Peyer's patch (tissue), 4 donors: Measurements from ENCODE around the gene RALGPS1. TPM values are rescaled to one million over a fixed set of nuclear protein-coding genes. Genes with fewer than 3 reads are reported as not detected.

Source experiments
- DNase-seq, 3 donors: peaks; one replicate each; pipeline ENCODE4 v3.0.0-alpha.2; 2017 to 2019
- H3K27ac ChIP-seq, 4 donors: fragments of 200-600 bp; sonication (generic); one replicate each; pipeline ENCODE4 v1.5.1; 2016 to 2019
- H3K27me3 ChIP-seq, 2 donors: fragments of 200-600 bp; sonication (generic); one replicate each; pipeline ENCODE4 v1.5.1; 2019
- H3K36me3 ChIP-seq, 3 donors: fragments of 200-600 bp; sonication (generic); one replicate each; pipeline ENCODE4 v1.5.1; 2016 to 2019
- H3K4me1 ChIP-seq, 4 donors: fragments of 200-600 bp; sonication (generic); one replicate each; pipeline ENCODE4 v1.5.1; 2016 to 2019
- H3K4me3 ChIP-seq, 4 donors: fragments of 200-600 bp; sonication (generic); 1 replicate in 3 of 4; 2 replicates in 1 of 4; pipeline ENCODE4 v1.5.1; 2016 to 2019; ENCODE audit warnings: mild to moderate bottlenecking in 1 of 4
- H3K9me3 ChIP-seq, 4 donors: fragments of 200-600 bp; sonication (generic); one replicate each; pipeline ENCODE4 v1.5.1; 2016 to 2019; ENCODE audit warnings: mild to moderate bottlenecking in 1 of 4
- POLR2A ChIP-seq, 2 donors: fragments of 450-650 bp; IDR thresholded peaks; one replicate each; pipeline ENCODE4 v1.5.1; 2017; ENCODE audit warnings: antibody characterized with exemption in 2 of 2, mild to moderate bottlenecking in 2 of 2, moderate library complexity in 2 of 2
- total RNA-seq, 4 donors: library from RNA; depleted of rRNA; stranded (reverse); fragments of >200 nt; gene quantifications; one replicate each; pipeline ENCODE4 v1.1.0, GENCODE V29; 2016
- TF ChIP-seq, protein P1 (sequence below), 6 experiments: fragments of 450-650 bp in 4 of 6; fragments of 200-600 bp in 2 of 6; sonication (generic) in 1 of 6; IDR thresholded peaks; one replicate each; pipeline ENCODE4 v1.5.1; 2017 to 2019; ENCODE audit warnings: antibody characterized with exemption in 6 of 6, mild to moderate bottlenecking in 3 of 6, moderate library complexity in 1 of 6

RALGPS1 gene
- total RNA-seq, 4 donors from 2014 or later, result 38.8 to 158 (median 141) TPM

DNA sequence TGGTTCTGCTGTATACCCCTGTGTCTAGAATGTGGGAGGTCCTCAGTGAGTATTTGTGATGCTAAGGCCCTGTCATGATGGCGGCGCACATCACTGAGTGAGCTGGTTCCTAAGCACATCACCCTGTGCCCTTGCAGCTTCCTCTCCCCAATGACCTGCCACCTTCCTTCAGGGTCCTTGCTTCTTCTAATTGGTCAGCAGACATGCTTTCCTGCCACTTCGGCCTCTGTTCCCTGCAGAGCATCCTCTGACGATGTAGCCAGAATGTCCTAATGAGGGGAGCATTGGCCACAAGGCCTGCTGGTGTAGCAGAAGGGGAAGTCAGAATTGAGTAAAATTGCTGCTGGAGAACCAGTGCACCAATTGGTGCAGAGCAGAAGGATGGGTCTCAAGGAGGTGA is 238.9 kb downstream of the RALGPS1 start:
- no peaks in the 10 kb centered on the region for H3K9me3 ChIP-seq
- no peaks in the 10 kb centered on the region for H3K27me3 ChIP-seq
- H3K27ac ChIP-seq, result peak overlapping the region in 1 of 4 donors; percentile 63
- DNase-seq, result peak in 1 of 3 donors; percentile 34
- H3K36me3 ChIP-seq, result no peaks in the 10 kb centered on the region
- TF ChIP-seq, protein P1, sequence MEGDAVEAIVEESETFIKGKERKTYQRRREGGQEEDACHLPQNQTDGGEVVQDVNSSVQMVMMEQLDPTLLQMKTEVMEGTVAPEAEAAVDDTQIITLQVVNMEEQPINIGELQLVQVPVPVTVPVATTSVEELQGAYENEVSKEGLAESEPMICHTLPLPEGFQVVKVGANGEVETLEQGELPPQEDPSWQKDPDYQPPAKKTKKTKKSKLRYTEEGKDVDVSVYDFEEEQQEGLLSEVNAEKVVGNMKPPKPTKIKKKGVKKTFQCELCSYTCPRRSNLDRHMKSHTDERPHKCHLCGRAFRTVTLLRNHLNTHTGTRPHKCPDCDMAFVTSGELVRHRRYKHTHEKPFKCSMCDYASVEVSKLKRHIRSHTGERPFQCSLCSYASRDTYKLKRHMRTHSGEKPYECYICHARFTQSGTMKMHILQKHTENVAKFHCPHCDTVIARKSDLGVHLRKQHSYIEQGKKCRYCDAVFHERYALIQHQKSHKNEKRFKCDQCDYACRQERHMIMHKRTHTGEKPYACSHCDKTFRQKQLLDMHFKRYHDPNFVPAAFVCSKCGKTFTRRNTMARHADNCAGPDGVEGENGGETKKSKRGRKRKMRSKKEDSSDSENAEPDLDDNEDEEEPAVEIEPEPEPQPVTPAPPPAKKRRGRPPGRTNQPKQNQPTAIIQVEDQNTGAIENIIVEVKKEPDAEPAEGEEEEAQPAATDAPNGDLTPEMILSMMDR (IDR thresholded peaks at IDR 0.05), result no peak
- no peak for TF ChIP-seq POLR2A (IDR thresholded peaks at IDR 0.05)
- peaks cover 0 to 19% (median 7%) of the 10 kb centered on the region in 4 donors for H3K4me1 ChIP-seq
- no peak overlapping the region for H3K4me3 ChIP-seq

DNA sequence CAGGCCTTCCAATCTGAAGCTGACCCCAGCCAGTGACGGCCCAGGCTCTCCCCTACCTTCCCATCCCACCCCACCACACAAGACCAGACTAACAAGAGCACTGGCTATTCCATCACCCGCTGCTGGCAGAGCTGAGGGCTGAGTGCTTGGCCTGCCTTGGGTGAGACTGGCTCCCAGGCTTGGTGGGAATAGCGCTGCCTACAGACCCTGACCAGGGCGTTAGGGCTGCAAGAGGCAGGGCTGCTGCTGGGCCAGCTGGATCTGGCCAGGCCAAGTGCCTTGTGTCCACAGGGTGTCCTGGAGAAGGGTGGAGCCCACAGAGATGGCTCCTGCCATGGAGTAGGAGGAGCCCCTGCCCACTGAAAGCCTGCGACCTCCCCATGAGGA is 239.4 kb downstream of the RALGPS1 start:
- Histone ChIP-seq H3K27ac (peak overlapping the region in 3 of 4 donors; percentile 37 to 68 (median 63)), H3K4me3 (no peak overlapping the region), H3K4me1 (peaks cover 0 to 22% (median 7%) of the 10 kb centered on the region in 4 donors), H3K36me3 (no peaks in the 10 kb centered on the region), H3K9me3 (no peaks in the 10 kb centered on the region), H3K27me3 (no peaks in the 10 kb centered on the region)
- DNase-seq, result peak in 2 of 3 donors; percentile 42 to 48
- no peak for TF ChIP-seq POLR2A (IDR thresholded peaks at IDR 0.05)
- TF ChIP-seq, protein P1 (IDR thresholded peaks at IDR 0.05), result no peak

DNA sequence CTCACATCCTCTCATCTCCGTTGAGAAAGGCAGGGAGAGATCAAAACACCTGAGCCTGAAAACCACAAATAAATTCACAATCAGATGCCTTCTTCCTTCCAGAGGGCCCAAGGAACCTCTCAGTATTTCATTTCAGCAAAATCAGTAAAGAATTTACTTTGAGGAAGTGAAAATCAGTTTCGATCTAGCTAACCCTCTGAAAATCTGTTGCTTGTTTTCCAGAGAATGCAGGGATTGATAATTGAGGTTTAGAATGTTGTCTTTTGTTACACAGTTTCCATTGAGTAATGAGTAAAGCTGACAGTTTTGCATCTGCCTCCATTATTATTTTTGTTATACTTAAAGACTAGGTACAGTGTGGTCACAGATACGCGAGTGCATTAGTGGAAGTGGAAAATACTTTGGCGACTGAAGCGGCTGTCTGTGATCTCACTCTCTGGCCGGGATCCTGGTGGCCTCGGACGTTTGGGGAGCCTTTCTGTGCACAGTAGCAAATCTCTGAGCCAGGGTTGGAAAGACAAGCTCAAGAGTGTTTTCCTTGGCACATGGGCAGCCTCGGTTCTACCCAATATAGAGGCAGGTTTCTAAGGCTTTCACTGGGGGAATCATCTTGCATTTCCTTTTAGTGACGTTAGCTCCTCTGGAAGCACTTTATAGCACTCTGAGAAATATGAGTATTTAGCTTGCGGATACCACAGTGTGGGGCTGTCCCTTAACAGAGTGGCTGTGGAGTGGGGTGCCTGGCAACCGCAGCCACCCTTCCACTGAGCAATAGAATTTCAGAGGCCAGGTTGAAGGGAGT is 240.0 kb downstream of the RALGPS1 start:
- peaks cover 0 to 25% (median 7%) of the 10 kb centered on the region in 4 donors for H3K4me1 ChIP-seq
- H3K36me3 ChIP-seq, result no peaks in the 10 kb centered on the region
- H3K27ac ChIP-seq, result peak overlapping the region in 3 of 4 donors; percentile 37 to 68 (median 63)
- H3K27me3 ChIP-seq, result no peaks in the 10 kb centered on the region
- TF ChIP-seq POLR2A (IDR thresholded peaks at IDR 0.05), result no peak
- TF ChIP-seq, protein P1 (IDR thresholded peaks at IDR 0.05), result no peak
- DNase-seq, result peak in 2 of 3 donors; percentile 40 to 52
- H3K9me3 ChIP-seq, result no peaks in the 10 kb centered on the region
- H3K4me3 ChIP-seq, result peak overlapping the region in 1 of 4 donors; percentile 7

DNA sequence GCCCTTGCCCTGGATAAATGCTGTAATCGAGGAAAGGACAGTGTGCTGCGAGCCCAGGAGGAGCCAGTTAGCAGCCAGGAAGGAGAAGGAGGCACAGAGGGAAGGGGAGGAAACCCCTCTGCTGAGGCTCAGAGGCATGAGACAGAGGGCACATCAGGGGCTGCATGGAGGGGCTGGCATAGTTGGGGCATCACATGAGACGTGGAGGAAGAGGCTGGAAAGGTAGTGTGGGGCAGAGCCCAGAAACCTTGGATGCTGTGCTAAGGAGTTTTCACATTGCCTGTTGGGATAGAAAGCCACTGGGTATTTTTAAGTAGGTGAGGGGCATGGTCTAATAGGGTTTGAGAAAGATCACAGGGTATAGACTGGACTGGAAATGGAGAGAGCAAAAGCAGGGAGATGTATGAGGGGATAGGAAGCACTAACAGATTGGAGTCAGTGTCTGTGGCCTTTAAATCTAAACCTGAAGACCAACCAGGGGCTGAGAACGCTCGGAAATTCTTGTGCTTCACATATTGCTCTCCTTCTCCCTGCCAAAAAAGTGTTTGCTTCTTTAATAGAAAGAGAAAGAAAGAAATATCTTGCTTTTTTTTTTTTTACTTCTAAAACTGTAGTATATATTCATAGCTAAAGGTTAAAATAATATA is 240.9 kb downstream of the RALGPS1 start:
- Histone ChIP-seq H3K27ac (peak overlapping the region in 3 of 4 donors; percentile 37 to 68 (median 63)), H3K36me3 (no peaks in the 10 kb centered on the region), H3K4me3 (no peak overlapping the region), H3K4me1 (peaks cover 0 to 25% (median 7%) of the 10 kb centered on the region in 4 donors), H3K27me3 (no peaks in the 10 kb centered on the region), H3K9me3 (no peaks in the 10 kb centered on the region)
- TF ChIP-seq, protein P1 (IDR thresholded peaks at IDR 0.05), result no peak
- TF ChIP-seq POLR2A (IDR thresholded peaks at IDR 0.05), result no peak
- no peak for DNase-seq

DNA sequence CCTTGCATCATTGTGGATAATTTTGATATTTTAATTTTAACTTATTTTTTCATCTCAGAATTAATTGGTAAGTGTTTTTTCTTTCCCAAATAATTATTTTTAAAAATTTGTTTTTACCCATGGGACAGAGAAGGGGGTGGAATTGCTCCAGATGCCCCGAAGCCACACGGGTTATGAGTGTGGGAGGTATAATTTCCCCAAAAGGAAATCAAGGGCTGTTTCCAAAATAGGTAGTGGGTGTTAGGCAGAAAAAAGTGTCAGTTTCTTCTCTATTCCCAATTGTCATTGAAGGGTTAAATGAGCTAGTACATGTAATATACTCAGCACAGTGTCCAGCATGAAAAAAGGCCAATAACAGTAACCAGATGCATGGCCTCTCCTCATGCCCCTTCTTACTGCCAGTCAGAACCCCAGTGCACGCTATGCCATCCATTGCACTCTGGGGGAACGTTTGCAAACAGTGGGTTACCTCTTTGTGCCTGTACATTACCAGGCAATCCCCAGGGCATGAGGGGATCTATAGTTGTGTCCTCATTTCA is 244.3 kb downstream of the RALGPS1 start:
- DNase-seq, result no peak
- TF ChIP-seq, protein P1 (IDR thresholded peaks at IDR 0.05), result no peak
- no peak for TF ChIP-seq POLR2A (IDR thresholded peaks at IDR 0.05)
- Histone ChIP-seq H3K36me3 (no peaks in the 10 kb centered on the region), H3K4me3 (no peak overlapping the region), H3K27me3 (no peaks in the 10 kb centered on the region), H3K9me3 (no peaks in the 10 kb centered on the region), H3K27ac (peak overlapping the region in 1 of 4 donors; percentile 12), H3K4me1 (peaks cover 0 to 34% (median 4%) of the 10 kb centered on the region in 4 donors)
